HG03521 (cell line): ENCODE results near the gene GPRC6A.
"Not testable (repeated sequence)": the region's sequence is repeated elsewhere in the genome, so short reads cannot be mapped to it uniquely, and the experiment has no call there.

Experiments
- ATAC-seq: cut with Tn5 transposase; IDR thresholded peaks from one replicate; pipeline ENCODE4 v1.9.1; 2021; ENCODE audit warnings: mild to moderate bottlenecking, moderate library complexity; ENCODE audit not compliant: unreplicated experiment

The GPRC6A gene

GRCh38 chr6:116828983-116829382 lies at the start of gene GPRC6A:
Gene GPRC6A (minus strand): TSS chr6:116829083. CDS start chr6:116829013, 70 bp downstream.
- no peak for ATAC-seq

- ATAC-seq = no peak
Measured at GRCh38 chr6:116877743-116878142, 48.9 kb upstream of the GPRC6A start.

- no peak for ATAC-seq
Measured at GRCh38 chr6:116876635-116877611, 48.0 kb upstream of the GPRC6A start, which contains the start of gene RFX6. Gene RFX6 (plus strand): TSS chr6:116877242. CDS start chr6:116877276, 34 bp downstream.

- ATAC-seq = no peak
Measured at GRCh38 chr6:116876107-116876506, 47.2 kb upstream of the GPRC6A start.

GRCh38 chr6:116872771-116873170 lies 43.9 kb upstream of the GPRC6A start:
- no peak for ATAC-seq

GRCh38 chr6:116866281-116866871 lies 37.5 kb upstream of the GPRC6A start:
- no peak for ATAC-seq

- ATAC-seq = no peak
Measured at GRCh38 chr6:116859264-116859663, 30.4 kb upstream of the GPRC6A start.

- no peak for ATAC-seq
Measured at GRCh38 chr6:116858060-116858459, 29.2 kb upstream of the GPRC6A start.

GRCh38 chr6:116847227-116847626 lies 18.3 kb upstream of the GPRC6A start:
- ATAC-seq = no peak

GRCh38 chr6:116842459-116842858 lies 13.6 kb upstream of the GPRC6A start:
- no peak for ATAC-seq

- ATAC-seq = no peak
Measured at GRCh38 chr6:116840091-116840490, 11.2 kb upstream of the GPRC6A start.

- no peak for ATAC-seq
Measured at GRCh38 chr6:116836606-116837342, 7.9 kb upstream of the GPRC6A start.

GRCh38 chr6:116834526-116834925 lies 5.6 kb upstream of the GPRC6A start:
- not testable (repeated sequence) for ATAC-seq

GRCh38 chr6:116827561-116828240 lies 1.2 kb downstream of the GPRC6A start:
- ATAC-seq = no peak

GRCh38 chr6:116816336-116816735 lies 12.5 kb downstream of the GPRC6A start:
- not testable (repeated sequence) for ATAC-seq

- ATAC-seq = no peak
Measured at GRCh38 chr6:116812051-116812650, 16.7 kb downstream of the GPRC6A start.

- no peak for ATAC-seq
Measured at GRCh38 chr6:116801971-116802370, 26.9 kb downstream of the GPRC6A start.

- ATAC-seq = no peak
Measured at GRCh38 chr6:116799945-116800344, 28.9 kb downstream of the GPRC6A start.

GRCh38 chr6:116797585-116797984 lies 31.3 kb downstream of the GPRC6A start:
- ATAC-seq = no peak

GRCh38 chr6:116793224-116793623 lies 35.7 kb downstream of the GPRC6A start:
- no peak for ATAC-seq
